HG03575 (cell line): Measurements from ENCODE around the gene PTPRZ1.

ENCODE experiments used
- ATAC-seq: cut with Tn5 transposase; IDR thresholded peaks from one replicate; pipeline ENCODE4 v1.9.1; 2021; ENCODE audit not compliant: unreplicated experiment, insufficient number of reproducible peaks, low FRiP score; ENCODE audit errors: extremely low read depth

The PTPRZ1 gene

GRCh38 chr7:121940918-121941317 lies 68.0 kb downstream of the PTPRZ1 start:
- ATAC-seq: no peak

GRCh38 chr7:121941830-121942229 lies 68.9 kb downstream of the PTPRZ1 start:
- ATAC-seq: no peak

DNA sequence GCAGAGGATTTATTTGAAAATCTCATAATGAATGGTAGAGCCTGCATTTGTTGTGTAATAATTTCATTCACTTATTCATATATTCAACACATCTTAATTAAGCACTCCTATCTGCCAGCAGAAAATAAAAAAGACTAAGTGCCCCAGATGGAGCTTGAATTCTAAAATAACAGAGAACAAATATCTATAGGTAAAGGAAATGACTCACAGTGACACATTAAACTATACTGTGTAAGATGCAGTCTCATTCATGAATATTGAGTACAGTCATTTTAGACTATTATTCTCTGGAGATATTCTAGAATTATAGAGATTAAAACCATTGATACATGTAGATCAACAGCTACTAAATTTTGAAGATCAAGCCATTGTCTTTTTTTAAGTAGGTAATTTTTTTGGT lies 72.1 kb downstream of the PTPRZ1 start:
- ATAC-seq: no peak

GRCh38 chr7:121945480-121946236 lies 72.7 kb downstream of the PTPRZ1 start:
- ATAC-seq: no peak

DNA sequence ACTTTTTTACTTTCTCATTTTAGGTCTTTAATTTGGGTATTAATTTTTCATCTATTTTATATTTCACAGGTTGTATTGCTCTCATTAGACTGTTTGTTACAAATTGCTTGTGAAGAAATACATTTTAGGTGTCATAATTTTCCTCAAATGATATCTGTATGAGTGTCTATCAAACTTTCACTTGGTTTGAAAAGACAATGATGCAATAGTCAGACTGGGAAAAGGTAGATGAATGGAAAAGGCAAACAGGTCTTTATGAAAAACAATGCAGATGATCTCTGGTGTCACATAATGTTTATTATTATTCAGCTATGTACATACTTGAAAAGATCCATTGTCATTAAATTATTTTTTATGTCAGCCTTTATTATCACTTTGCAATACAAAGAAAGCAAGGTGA lies 80.2 kb downstream of the PTPRZ1 start:
- no peak for ATAC-seq

DNA sequence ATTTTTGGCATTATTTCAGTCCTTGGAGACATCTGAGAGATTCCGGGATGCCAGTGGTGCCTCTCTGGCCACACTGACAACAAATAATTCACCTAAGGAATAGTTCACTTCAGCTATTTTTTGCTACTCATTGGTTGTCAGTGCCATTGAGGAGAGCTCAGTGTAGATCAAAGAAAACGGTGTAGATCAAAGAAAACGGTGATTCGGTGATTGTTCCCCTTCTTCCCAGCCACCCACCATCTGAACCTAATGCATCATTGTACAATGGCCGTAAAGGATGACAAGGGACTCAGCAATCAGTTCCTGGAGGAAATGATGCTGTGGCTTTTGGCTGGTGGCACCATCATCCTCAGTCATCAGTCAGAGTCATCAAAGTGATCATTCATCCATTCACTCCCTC lies 80.6 kb downstream of the PTPRZ1 start:
- ATAC-seq: no peak

- ATAC-seq: no peak
These were observed 81.8 kb downstream of the PTPRZ1 start for GRCh38 chr7:121954803-121955202.

GRCh38 chr7:121957626-121958025 lies 84.7 kb downstream of the PTPRZ1 start:
- ATAC-seq: no peak

- no peak for ATAC-seq
These were observed 87.7 kb downstream of the PTPRZ1 start for GRCh38 chr7:121960678-121961077.

DNA sequence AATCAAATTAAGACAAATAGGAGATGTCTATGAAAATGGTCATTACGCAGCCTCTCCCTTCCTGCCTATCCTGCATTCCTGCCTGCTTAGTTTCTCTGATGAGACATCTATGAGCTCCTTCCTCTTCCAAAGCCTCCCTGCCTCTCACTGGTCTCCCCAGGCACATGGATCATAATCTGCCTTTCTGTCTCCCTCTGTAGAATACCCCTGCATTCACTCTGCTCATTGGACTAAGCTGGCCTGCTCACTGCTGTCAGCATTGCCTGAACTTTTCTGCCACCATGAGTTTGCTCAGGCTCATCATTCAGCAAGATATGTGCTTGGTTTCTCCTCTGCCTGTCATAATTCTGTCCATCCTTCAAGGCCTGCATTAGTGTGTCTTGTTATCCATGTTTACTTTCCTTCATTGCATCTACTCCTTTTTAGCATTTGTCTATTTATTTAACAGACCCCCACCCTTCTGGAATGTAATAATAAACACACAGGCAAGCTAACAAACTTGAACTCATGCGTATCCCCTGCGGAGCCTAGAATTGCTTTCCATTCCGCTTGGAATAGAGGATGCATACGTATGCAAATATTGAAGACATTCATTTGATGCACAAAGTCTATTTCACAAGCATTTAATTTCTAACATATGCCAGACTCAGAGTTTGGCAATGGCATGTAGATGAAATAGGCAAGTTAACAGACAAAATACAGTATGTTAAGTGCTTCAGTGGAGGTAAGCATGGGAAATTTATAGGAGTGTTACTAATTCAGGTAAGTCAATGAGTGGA lies 88.3 kb downstream of the PTPRZ1 start:
- no peak for ATAC-seq

DNA sequence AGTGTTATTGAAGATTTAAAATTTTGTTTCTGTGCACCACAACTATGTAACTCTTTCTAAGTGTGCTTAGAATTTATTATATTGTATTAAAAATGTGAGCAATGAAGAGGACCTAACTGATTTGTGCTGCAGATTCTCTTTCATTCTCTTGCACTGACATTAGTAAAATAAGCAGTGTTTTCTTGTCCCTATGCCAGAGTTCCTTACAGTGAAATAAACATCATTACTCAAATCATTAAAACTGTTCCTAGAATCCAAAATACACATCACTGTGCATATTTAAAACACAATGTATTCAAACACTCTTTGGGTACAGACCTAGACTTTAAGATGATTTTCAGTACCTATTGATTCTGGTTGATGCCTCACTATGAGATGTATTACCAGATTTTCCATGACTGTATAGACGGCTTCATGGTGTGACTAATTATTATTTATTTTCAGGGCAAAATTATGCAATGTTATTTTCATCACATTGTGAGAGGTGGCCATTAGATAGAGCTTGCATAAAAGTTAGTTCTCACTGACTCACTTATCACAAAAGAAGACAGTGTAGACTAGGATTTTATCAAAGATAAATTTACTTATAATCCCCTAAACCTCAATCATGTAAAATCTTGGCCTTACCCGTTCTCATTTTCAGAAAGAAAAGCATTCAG lies 93.4 kb downstream of the PTPRZ1 start:
- no peak for ATAC-seq

DNA sequence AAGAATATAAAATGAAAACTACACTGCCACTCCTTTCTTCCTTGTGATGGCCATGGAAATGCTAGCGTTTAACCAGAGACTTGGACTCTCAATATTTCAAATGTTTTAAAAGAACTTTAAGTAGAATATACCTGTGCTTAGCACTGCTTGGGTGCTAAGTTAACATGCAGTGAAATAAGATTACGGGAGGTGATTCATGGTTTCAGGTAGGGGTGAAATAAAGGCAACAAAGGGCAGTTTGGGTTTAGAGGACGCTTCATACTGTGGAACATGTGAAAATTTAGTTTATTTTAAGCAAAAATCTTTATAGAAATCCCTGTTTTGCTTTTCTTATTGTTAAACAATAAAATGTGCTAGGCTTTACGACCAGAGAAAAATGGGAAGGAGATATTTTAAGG lies 94.0 kb downstream of the PTPRZ1 start:
- ATAC-seq: no peak

- ATAC-seq: no peak
These were observed 112.6 kb downstream of the PTPRZ1 start for GRCh38 chr7:121985476-121986030.

- ATAC-seq: no peak
These were observed 119.1 kb downstream of the PTPRZ1 start for GRCh38 chr7:121992068-121992467.

GRCh38 chr7:121994625-121995410 lies 121.9 kb downstream of the PTPRZ1 start:
- ATAC-seq: peak; percentile 94

DNA sequence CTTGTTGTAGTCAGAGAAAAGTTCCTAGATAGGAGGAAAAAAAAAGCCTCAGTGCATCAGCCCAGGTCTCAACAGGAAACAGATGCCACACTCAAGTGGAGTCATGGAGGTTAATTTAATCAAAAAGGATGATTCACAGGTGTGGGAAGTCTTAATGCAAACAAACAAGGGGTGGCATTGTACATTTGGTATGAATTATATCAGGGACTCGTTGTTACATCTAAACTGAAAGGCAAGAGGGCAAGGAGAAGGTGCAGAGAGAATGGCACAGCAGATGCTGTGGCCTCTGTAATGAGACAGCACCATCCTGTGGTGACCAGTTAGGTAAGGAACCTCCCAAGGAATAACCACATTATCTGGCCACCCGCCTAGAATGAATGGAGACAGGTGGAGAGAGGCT lies 133.7 kb downstream of the PTPRZ1 start:
- no peak for ATAC-seq

DNA sequence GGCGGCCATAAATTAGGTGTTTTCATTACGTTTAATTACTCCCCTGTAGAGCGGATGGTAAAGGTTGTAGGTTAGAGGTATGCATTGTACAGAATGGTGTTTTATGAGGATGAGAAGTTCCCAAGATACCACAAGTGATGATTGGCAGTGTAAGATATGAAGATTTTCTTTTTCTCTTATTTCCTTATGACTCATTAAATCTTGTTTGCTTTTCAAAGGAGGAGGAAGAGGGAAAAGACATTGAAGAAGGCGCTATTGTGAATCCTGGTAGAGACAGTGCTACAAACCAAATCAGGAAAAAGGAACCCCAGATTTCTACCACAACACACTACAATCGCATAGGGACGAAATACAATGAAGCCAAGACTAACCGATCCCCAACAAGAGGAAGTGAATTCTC lies 137.2 kb downstream of the PTPRZ1 start:
- no peak for ATAC-seq

GRCh38 chr7:122013065-122013464 lies 140.1 kb downstream of the PTPRZ1 start:
- ATAC-seq: no peak

DNA sequence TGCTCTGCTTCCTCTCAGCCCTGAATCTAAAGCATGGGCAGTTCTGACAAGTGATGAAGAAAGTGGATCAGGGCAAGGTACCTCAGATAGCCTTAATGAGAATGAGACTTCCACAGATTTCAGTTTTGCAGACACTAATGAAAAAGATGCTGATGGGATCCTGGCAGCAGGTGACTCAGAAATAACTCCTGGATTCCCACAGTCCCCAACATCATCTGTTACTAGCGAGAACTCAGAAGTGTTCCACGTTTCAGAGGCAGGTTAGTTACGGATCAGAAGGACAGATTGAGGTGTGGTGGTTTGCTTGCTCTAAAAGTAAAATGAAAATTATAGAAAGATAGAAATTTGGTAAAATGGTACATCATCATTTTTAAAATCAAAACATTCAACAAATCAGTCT lies 140.7 kb downstream of the PTPRZ1 start:
- no peak for ATAC-seq
